AG08396 (cell line): ENCODE results near the gene KLHL12.

Source experiments
- DNase-seq: peaks from one replicate; pipeline ENCODE4 v3.0.0; 2012; ENCODE audit warnings: low spot score, mixed read lengths

KLHL12 gene

DNA sequence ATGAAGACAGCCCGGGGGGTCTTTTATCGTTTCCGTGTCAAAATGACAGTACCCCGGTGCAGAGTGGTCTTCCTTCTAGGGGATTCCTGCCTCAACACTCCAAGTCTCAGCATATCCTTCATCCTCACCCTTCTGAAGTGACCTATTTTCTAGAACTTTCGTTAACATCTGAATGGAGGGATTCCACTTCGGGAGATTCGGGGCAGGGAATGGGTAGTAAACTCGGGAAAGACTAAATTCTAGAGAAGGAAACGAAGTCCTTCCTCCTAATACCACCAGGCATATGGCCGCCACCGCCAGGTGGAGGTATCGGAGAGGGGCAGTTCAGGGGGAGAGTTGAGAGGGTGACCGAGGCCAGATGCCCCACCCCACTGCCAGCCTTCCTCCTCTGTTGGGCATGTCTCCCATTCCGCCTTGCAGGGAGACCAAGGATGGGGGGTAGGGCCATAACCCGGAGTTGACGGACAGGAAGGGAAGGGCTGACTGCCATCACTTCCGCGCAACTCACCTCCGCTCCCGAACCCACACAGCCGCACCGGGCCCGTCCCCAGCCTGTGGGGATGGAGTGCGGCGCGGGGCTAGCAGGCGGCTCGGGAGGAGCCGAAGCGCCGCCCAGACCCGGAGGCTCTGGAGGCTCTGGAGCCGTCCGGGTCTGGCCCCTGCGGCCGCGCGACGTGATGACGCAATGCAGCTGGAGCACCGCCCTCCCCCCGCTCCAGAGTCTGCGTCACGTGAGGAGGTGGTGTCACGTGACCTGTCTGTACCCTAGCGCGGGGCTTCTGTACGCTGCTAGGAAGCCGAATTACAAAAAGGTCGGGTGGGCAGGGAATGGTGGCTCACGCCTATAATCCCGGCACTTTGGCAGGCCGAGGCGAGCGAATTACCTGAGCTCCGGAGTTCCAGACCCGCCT lies at the start of gene KLHL12:
TSS of gene KLHL12 (minus strand) at position 654 of the 911 bp plus-strand sequence. CDS start 2,072 bp downstream, outside the sequence.
- DNase-seq, result peak; percentile 98

DNA sequence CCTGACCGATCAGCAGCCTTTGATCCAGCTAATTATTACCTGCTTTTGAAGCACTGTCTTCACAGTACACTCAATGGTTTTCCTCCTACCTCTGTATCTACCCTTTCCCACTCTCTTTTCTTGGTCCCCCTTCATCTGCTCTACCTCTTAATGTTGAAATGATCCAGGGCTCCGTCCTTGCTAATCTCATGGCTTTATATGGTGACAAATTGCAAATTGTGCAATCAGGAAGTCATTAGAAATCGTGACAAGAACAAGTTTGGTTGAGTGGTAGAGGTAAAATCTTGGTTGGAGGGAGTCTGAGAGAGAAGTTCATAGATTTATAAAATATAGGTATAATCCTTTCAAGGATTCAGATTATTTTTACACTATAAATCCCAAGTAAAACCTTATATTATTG lies 49.6 kb upstream of the KLHL12 start:
- no peak for DNase-seq

DNA sequence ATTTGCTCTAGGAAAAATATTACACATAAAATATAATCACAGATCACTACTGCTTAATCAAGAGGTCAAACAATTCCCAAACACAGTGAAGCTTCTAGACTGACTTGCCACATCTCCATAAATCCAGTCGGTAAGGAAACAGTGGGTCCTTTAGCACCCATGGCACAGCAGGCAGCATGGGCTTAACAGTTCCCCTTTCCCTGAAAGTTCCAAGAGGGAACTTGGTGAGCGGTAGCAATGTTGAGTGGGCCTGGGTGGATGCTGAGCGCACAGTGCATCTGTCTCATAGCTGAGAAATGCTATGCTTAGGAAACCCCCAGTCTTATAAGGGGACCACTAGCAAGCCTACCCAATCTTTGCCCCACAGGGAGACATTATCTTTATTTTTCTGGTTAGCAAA lies 47.8 kb upstream of the KLHL12 start:
- DNase-seq, result no peak

DNA sequence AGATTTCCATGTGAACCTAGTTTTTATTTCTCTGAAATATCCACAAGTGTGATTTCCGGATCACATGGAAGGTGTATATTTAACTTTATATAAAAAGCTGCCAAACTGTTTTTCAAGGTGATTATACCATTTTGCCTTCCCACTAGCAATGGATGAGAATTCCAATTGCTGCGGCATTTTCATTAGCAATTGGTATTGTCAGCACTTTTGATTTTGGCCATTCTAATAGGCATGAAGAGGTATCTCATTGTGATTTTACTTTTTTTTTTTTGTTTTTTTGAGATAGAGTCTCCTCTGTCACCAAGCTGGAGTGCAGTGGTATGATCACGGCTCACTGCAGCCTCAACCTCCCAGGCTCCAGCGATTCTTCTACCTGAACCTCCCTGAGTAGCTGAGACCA lies 45.0 kb upstream of the KLHL12 start:
- DNase-seq, result no peak

DNA sequence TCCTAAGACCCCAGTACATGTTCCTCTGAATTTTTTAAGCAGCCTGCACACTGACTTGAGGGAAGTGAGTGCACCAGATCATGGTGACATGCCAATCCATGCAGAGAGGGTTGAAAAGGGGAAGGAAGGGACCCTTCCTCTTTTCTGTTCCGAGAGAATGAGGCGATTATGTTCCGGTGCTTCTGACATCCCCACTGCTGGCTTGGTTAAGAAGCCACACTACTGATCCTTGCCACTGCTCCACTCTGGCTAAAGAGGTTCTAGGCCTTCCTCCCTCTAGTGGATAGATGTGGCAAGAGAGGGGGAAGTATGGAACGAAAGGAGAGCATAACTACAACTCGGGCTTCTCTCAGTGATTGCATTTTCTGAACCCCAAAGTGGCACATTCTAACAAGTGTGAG lies 41.9 kb upstream of the KLHL12 start:
- peak; percentile 79 for DNase-seq

DNA sequence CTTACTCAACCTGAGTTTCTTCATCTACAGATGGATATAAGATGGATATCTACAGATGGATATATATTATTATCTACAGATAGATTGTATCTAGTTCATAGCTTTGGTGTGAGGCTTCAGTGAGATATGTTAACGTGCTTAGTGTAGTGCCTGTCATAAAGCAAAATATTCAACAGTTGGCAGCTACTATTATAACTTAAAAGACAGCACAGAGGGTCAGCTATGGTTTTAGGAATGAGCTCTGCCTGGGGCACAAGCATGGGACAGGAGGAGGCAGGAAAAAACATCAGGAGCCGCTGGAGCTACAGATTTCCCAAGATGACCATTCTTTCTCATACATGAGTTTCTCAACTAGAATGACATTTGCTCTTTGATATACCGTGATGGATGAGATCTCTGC lies 41.3 kb upstream of the KLHL12 start:
- no peak for DNase-seq

DNA sequence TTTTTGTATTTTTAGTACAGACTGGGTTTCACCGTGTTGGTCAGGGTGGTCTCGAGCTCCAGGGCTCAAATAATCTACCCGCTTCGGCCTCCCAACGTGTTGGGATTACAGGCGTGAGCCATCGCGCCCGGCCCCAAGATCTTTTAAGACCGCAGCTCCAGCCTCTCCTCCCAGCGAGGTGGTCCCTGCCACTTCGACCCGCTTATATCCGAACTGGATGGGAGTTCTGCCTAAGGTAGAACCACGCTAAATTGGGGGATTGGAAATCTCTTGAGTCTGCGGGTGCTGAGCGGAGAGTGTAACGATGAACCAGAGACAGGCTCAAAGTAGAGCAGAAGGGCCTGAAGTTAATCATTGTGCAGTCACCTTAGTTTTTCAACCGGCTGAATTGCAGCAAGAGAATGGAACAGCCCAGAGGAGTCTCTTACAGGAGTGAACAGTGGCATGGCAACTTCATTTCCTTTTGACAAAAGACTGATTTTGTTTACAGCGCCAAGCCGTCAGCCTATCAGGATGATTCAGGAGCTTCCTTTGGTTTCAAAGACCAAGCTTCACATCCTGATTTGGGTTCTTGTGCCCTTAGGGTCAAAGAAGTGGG lies 40.7 kb upstream of the KLHL12 start:
- no peak for DNase-seq

DNA sequence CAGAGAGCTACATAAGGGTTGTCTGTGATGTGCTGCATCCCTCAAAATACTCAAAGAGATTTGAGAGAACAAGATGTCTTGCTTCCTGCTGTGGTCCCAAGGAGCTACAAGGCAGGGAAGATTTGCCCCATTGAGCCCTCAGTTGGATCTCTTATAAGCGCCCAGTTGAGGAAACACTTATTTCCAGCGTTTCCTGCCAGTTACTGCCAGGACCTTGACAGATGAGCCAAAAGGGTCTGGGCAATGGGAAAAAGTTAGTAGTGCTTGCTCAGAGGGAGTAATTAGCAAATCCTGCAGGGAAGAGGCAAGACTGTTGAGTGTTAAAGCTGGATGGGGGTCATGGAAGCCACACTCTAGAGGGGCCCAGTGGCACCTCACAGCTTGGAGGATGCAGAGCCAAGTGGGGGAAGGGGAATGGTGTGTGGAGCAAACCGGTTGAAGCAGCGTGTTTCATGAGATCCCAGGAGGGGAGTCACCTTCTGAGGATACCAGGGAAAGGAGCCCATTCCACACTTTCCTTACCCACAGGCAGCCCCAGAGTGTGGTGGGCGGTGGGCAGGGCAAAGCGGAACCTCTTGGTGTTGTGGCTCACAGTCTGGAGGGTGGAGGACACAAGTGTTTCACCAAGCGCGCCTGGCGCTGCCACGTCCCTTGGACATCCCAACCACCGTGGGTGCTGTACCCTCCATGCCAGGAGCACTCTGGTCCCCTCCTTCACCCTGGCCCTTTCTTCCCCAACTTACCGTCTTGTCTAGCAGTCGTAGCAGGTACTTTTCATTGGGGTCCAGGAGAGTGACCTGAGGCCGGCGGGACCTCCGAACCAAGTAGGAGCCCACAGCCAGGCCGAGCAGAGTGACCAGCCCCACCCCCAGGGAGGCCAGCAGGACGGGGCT lies 39.2 kb upstream of the KLHL12 start:
- no peak for DNase-seq

DNA sequence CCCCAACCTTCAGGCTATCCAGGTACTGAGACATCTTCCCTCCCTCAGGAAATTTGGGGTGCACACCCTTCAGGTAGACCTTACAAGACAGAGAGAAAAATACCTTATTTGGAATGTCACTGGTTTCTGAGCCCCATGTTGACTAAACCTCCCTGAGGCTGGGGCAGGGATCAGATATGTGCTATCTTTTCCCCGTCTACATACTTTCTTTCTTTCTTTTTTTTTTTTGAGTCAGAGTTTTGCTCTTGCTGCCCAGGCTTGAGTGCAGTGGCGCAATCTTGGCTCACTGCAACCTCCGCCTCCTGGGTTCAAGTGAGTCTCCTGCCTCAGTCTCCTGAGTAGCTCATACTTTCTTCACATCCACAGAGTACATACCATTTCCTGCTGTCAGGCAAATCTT lies 38.4 kb upstream of the KLHL12 start:
- DNase-seq, result no peak

DNA sequence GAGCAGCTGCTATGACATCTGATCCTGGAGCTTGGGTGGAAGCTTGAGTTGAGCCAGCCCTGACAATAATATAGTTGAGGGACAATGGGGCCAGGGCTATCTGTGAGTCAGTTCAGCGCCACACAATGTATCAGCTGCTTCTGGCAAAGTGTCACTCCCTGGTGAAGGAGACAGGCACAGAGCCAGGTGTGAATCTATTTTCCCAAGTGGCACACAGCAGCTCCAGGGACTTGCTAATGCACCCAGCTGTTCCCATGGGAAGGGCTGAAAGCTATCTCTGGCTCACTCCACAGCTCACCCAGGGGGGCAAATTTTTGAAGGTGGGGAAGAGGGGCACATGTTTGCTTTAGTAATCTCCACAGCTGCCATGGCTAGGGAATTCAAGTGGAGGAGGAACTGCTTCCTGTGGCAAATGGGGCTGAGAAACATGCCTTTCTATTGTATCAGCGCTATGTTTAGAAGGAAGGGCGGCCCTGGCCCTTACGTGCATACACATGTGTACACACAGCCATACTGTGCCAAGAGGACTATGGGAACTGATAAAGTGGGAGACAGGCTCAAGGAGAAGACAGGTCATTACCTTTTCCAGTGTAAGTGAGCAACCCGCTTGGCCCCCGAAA lies 37.9 kb upstream of the KLHL12 start:
- DNase-seq, result no peak

DNA sequence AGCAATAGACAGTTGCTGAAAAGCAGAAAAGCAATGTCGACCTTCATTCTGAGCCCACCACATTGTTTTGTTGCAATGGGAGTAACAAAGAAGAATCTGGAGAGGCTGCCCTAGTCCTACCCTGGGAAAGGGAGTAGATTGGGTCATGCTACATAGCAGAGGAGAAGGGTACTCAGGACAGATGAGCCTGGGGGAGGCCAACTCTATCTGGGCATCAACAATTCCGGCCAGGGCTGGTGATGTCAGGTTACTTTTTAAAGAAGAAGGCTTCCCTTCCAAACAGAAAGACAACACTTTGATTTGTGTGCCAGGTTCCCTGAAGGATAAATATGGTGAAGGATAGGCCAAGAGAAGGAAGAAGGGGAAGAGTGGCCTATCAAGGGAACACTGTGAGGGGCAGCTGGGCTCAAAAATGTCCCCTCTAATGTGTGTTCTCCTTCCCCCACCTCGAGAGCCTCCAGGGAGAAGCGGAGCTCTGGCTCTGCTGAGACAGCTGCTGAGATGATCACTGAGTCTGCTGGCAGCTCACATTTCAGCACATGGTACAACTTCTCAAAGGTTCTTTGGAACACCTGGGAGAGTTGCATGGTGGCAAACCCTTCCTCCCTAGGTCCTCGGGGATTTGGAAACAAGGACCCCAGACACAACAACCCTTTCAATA lies 34.3 kb upstream of the KLHL12 start:
- no peak for DNase-seq

DNA sequence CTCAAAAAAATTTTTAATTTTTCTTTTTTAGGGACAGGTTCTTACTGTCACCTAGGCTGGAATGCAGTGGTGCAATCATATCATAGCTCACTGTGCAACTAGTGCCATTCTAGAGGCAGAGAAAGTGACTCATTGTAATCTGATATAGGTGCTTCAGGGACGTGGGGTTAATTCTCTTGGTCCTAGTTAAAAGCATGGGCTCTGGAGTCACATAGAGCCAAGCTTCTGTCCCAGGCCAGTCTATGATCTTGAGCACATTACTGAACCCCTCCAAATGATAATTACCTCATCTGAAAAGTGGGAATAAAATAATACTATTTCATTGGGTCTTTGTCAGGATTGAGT lies 32.2 kb upstream of the KLHL12 start:
- peak; percentile 77 for DNase-seq

DNA sequence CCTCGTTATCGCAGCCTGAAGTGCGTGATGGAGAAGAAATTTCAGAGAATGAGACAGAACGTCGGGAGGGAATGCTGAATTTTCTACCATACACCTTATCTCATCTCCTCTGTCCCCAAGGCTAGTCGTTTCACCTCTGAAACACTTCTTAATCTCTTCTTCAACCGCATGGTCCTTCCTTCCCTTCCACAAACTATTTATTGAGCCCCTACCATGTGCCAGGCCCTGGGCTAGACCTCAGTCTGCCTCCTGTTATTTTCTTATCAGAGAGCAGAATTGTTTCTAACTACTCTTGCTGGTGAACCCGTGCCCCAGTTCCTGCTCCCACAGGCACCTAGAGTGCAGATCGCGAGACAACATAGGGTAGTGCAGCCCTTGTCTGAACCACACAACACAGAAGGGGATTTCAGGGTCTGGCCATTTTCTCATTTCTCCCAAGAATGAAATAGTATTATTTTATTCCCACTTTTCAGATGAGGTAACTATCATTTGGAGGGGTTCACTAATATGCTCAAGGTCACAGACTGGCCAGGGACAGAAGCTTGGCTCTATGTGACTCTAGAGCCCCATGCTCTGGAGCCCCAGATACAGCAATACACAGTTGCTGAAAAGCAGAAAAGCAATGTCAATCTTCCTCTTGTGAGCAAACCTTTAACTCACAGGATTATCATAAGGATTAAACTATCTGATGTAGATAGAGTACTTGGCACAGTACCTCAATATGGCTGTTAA lies 31.7 kb upstream of the KLHL12 start:
- DNase-seq, result no peak

DNA sequence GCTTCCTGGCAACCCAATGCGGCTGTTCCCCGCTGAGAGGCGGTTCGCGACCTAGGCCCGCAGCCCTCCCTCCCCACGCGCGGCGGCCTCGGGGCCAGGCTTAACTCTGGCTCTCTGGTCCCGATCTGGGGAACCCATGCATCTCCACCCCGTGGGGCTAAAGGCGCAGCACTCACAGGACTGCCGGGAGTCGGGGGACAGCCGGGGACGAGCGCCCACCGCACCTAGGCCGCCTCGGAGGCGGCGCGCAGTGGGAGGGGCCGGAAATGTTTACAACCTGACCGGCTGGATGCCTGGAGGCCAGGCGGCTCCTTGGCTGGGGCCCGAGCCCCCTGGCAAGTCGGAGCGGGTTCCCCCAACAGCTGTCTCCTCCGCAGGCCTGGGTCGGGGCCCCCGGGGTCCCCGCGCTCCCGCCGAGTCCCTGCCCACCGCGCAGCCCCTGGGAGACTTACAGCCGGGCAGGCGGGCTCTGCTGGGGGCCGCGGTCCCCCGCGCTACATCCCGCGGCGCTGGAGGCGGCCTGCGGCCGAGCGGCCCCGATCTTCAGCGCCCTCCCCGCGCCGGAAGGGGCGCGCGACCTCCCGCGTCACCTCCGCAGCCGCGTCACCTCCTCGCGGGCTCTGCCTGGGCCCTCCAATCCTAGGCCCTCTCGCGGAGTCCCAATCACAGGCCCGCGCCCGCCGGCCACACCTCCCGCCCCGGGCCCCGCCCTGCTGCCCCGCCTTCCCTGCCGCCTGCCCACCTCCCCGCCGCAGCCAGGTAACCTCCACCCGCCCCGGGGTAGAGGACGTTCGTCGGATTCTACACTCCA lies 30.9 kb upstream of the KLHL12 start, which contains the start of gene ADIPOR1:
TSS of gene ADIPOR1 (minus strand) at position 580 of the 811 bp plus-strand sequence. CDS start 7,242 bp downstream, outside the sequence.
- DNase-seq, result peak; percentile 98

DNA sequence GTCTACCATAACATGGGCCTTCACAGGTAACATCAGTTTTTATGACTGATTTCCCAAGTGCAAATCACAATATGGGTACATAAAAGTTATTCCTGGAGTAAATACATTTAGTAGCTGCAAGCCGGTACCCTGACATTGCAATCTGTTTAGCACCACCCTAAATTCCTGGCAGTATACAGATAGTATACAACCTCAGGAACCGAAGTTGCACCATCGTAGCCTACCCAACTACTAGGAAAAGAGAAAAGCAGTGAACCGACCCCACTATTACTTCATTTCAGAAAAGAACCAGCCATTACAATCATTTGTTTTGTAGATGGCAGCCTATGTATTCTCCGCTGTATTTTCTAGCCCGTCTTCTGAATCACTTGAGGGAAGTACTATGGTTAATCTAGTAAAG lies 29.9 kb upstream of the KLHL12 start:
- DNase-seq, result no peak

DNA sequence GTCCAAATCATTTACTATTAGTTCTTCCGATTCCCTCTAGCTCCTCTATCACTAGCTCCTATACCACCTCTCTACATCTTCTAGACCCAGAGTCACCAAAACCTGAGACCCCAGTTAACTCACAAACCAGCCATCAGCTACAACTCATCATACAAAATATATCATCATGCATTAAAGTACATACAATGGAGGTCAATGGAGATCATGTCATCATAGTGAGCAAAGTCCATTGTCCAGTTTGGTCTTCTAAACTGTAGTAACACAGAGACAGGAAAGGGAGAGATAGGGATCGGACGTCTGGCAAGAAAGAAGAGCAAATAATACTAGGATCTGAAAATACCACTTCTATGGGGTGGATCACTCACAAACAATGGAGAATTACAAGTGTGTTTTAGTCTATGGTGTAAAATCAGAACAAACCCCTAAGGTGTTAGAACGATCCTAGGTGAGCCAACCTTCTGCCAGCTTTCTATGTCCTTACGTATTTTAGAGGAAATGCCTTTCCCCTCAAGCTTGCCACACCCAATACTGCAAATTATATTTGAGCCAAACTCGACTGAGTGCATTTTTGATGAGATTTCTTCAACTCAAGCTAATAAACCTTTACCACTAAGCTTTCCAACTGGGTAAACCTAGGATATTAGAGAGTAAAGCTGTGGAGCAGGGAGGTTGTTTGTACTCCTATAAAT lies 27.2 kb upstream of the KLHL12 start:
- no peak for DNase-seq

DNA sequence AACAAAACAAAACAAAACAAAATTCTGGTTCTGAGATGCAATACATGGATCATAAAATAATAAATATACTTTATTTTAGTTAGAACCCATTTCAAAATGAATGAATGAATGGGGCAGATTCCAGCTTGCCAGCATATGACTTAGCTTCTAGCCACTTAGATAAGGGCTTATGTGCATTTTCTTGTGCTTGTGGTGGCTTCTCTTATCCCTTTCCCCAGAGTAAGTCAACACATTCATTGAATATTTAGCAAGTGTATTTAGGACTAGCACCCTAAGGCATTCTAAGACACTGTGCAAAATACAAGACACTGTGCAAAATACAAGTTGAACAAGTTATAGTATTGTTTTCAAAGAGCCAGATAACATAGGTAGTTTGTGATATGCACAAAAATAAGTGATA lies 26.4 kb upstream of the KLHL12 start:
- DNase-seq, result no peak

DNA sequence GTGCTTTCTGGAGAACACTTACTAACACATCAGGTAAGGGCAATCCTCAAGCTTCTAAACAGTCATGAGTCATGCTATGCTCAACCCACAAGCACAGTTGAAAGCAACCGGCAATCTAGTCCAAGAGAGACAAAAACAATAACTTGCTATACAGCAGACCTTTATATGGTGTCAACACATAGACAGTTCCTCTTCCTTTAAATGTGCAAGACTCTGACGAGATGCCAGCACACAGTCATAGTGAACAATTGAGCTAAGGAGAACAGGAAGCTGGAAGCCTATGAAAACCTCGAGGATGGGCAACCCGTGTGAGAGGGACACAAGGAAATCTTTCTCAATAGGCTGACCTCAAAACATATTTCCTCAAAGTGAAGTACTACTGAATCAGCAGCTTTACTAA lies 25.8 kb upstream of the KLHL12 start:
- no peak for DNase-seq

DNA sequence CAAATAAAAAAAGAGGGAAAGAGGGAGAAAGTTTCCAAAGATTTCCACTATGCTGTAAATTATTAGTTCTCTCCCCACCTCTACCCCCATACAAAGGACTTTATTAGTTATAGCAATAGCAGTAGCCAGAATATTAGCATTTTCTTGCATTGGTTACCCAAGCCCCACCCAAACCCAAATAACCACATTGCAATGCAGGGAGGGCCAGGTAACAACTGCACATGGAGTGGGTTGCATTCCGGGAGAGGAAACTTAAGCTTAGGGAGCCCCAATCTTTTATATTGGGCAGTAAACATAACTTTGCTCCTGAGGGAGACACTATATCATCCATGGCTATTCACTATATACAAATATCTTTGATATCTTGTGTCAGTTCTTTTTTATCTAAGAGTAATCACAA lies 25.1 kb upstream of the KLHL12 start:
- DNase-seq, result no peak
